Fibroblast of the conjunctiva (primary cell): ENCODE measurements around the gene SLC30A2.
"Not testable (repeated sequence)": the region's sequence is repeated elsewhere in the genome, so short reads cannot be mapped to it uniquely, and the experiment has no call there.

Source experiments
- DNase-seq: peaks from one replicate; pipeline ENCODE4 v3.0.0-alpha.2; 2010; ENCODE audit warnings: low read depth

SLC30A2 gene

GRCh38 chr1:26045722-26046245 is at the start of gene SLC30A2:
Gene SLC30A2, minus strand, starts transcription at chr1:26046118. Its CDS starts 222 bp downstream, at chr1:26045896.
- DNase-seq: no peak

GRCh38 chr1:26094677-26095383 is 48.9 kb upstream of the SLC30A2 start:
- no peak for DNase-seq

GRCh38 chr1:26094076-26094669 is 48.3 kb upstream of the SLC30A2 start:
- DNase-seq: no peak

- DNase-seq: not testable (repeated sequence)
Measured at GRCh38 chr1:26093569-26093968, 47.7 kb upstream of the SLC30A2 start.

GRCh38 chr1:26092422-26092821 is 46.5 kb upstream of the SLC30A2 start:
- DNase-seq: no peak

- no peak for DNase-seq
Measured at GRCh38 chr1:26090893-26091292, 45.0 kb upstream of the SLC30A2 start.

- no peak for DNase-seq
Measured at GRCh38 chr1:26089125-26089524, 43.2 kb upstream of the SLC30A2 start.

- DNase-seq: no peak
Measured at GRCh38 chr1:26084844-26085243, 38.9 kb upstream of the SLC30A2 start.

- DNase-seq: no peak
Measured at GRCh38 chr1:26084091-26084561, 38.2 kb upstream of the SLC30A2 start.

GRCh38 chr1:26083208-26083607 is 37.3 kb upstream of the SLC30A2 start:
- DNase-seq: no peak

GRCh38 chr1:26082020-26082350 is 36.1 kb upstream of the SLC30A2 start:
- DNase-seq: no peak

GRCh38 chr1:26081267-26082019 is 35.5 kb upstream of the SLC30A2 start:
- DNase-seq: no peak

- no peak for DNase-seq
Measured at GRCh38 chr1:26079960-26080814, 34.3 kb upstream of the SLC30A2 start.

- no peak for DNase-seq
Measured at GRCh38 chr1:26079178-26079563, 33.3 kb upstream of the SLC30A2 start.

GRCh38 chr1:26078286-26079177 is 32.6 kb upstream of the SLC30A2 start:
- DNase-seq: no peak

GRCh38 chr1:26077524-26077923 is 31.6 kb upstream of the SLC30A2 start:
- DNase-seq: no peak

GRCh38 chr1:26075421-26076144 is 29.7 kb upstream of the SLC30A2 start:
- no peak for DNase-seq

GRCh38 chr1:26072305-26072704 is 26.4 kb upstream of the SLC30A2 start:
- DNase-seq: no peak

GRCh38 chr1:26070963-26071342 is 25.0 kb upstream of the SLC30A2 start:
- no peak for DNase-seq

- DNase-seq: no peak
Measured at GRCh38 chr1:26070296-26070962, 24.5 kb upstream of the SLC30A2 start.
